Measurements from ENCODE around the gene MALSU1.

- TF ChIP-seq POLR2A (IDR thresholded peaks at IDR 0.05) (no peak), CTCF (IDR thresholded peaks at IDR 0.05) (no peak)
Measured at GRCh38 chr7:23331132-23331531, 32.0 kb downstream of the MALSU1 start.
